ENCODE results near the gene ANKRD16.

DNA sequence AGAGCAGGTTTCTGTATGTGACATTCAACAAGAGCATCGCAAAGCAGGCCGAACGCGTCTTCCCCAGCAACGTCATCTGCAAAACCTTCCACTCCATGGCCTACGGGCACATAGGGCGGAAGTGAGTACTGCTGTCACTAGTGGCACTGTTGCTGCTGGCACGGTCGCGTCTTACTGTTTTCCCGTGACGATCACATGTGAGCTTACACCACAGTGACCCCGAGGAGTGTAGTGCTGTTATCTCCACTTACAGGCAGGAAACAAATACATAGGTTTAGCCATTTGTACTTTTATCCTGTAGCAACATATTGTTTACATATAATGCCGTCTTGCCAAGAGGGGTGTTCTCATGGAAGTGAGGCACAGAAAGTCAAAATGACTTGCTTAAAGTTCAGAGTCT lies 25.8 kb upstream of the ANKRD16 start:
- TF ChIP-seq, protein P1, sequence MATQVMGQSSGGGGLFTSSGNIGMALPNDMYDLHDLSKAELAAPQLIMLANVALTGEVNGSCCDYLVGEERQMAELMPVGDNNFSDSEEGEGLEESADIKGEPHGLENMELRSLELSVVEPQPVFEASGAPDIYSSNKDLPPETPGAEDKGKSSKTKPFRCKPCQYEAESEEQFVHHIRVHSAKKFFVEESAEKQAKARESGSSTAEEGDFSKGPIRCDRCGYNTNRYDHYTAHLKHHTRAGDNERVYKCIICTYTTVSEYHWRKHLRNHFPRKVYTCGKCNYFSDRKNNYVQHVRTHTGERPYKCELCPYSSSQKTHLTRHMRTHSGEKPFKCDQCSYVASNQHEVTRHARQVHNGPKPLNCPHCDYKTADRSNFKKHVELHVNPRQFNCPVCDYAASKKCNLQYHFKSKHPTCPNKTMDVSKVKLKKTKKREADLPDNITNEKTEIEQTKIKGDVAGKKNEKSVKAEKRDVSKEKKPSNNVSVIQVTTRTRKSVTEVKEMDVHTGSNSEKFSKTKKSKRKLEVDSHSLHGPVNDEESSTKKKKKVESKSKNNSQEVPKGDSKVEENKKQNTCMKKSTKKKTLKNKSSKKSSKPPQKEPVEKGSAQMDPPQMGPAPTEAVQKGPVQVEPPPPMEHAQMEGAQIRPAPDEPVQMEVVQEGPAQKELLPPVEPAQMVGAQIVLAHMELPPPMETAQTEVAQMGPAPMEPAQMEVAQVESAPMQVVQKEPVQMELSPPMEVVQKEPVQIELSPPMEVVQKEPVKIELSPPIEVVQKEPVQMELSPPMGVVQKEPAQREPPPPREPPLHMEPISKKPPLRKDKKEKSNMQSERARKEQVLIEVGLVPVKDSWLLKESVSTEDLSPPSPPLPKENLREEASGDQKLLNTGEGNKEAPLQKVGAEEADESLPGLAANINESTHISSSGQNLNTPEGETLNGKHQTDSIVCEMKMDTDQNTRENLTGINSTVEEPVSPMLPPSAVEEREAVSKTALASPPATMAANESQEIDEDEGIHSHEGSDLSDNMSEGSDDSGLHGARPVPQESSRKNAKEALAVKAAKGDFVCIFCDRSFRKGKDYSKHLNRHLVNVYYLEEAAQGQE (IDR thresholded peaks at IDR 0.05; ENCODE audit: borderline replicate concordance): no peak
- TF ChIP-seq RAD21 (conservative IDR thresholded peaks at IDR 0.05) (no peak), EZH2 (IDR thresholded peaks at IDR 0.05; ENCODE audit: borderline replicate concordance, insufficient read depth, low read length, poor library complexity, severe bottlenecking) (no peak), TAF1 (IDR thresholded peaks at IDR 0.05; ENCODE audit: low read depth) (no peak)
- TF ChIP-seq, protein P2, sequence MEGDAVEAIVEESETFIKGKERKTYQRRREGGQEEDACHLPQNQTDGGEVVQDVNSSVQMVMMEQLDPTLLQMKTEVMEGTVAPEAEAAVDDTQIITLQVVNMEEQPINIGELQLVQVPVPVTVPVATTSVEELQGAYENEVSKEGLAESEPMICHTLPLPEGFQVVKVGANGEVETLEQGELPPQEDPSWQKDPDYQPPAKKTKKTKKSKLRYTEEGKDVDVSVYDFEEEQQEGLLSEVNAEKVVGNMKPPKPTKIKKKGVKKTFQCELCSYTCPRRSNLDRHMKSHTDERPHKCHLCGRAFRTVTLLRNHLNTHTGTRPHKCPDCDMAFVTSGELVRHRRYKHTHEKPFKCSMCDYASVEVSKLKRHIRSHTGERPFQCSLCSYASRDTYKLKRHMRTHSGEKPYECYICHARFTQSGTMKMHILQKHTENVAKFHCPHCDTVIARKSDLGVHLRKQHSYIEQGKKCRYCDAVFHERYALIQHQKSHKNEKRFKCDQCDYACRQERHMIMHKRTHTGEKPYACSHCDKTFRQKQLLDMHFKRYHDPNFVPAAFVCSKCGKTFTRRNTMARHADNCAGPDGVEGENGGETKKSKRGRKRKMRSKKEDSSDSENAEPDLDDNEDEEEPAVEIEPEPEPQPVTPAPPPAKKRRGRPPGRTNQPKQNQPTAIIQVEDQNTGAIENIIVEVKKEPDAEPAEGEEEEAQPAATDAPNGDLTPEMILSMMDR (IDR thresholded peaks at IDR 0.05; ENCODE audit: poor library complexity, severe bottlenecking): no peak
